ENCODE measurements around the gene PTGDS.

DNA sequence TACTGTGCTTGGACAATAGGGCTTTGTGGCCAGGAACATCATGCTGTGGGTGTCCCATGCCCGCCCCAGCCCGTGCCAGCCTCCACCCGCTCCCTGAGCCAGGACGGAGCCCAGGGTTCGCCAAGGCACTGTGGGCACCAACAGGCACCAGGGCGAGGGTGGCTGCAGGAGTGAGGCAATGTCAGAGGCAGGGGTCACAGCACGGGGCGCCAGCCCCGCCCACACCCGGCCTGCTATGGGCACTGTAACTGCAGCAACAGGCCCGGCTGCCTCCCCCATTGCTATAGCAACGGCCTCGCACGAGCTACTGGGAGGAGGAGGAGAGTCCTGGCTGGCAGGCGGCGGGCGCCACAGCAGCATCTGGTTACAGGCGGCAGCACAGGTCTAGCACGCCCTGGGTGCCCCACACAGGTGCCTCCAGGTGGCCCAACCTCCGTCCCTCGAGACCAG is 48.2 kb downstream of the PTGDS start:
- TF ChIP-seq POLR2A (IDR thresholded peaks at IDR 0.05; ENCODE audit: low read length) (no peak), GATA1 (IDR thresholded peaks at IDR 0.05; ENCODE audit: low read depth, low read length) (no peak)

Data from erythroblast (primary cell).